Right lobe of liver (tissue), 4 donors: ENCODE measurements around the gene TDRD7.

Source experiments
- POLR2A ChIP-seq: fragments of 450-650 bp; IDR thresholded peaks from one replicate; pipeline ENCODE4 v1.6.1; 2017; ENCODE audit warnings: antibody characterized with exemption, mild to moderate bottlenecking
- TF ChIP-seq, protein P1 (sequence below), 4 donors: fragments of 200-600 bp in 3 of 4; fragments of 450-650 bp in 1 of 4; IDR thresholded peaks; one replicate each; pipeline versions ENCODE4 v1.5.1 to v1.8.0; 2016 to 2022; ENCODE audit warnings: antibody characterized with exemption in 4 of 4, mild to moderate bottlenecking in 2 of 4
- donor health status: DM: no; HTN: no; CAD: no.
- donor health status: DM: no; HTN: no; CAD: no.
- donor health status: DM: no; HTN: yes; CAD: no.

GRCh38 chr9:97508852-97509251, 97.0 kb downstream of the TDRD7 start:
- TF ChIP-seq, protein P1, sequence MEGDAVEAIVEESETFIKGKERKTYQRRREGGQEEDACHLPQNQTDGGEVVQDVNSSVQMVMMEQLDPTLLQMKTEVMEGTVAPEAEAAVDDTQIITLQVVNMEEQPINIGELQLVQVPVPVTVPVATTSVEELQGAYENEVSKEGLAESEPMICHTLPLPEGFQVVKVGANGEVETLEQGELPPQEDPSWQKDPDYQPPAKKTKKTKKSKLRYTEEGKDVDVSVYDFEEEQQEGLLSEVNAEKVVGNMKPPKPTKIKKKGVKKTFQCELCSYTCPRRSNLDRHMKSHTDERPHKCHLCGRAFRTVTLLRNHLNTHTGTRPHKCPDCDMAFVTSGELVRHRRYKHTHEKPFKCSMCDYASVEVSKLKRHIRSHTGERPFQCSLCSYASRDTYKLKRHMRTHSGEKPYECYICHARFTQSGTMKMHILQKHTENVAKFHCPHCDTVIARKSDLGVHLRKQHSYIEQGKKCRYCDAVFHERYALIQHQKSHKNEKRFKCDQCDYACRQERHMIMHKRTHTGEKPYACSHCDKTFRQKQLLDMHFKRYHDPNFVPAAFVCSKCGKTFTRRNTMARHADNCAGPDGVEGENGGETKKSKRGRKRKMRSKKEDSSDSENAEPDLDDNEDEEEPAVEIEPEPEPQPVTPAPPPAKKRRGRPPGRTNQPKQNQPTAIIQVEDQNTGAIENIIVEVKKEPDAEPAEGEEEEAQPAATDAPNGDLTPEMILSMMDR (IDR thresholded peaks at IDR 0.05) = no peak
- TF ChIP-seq POLR2A = no peak
